Muscle of leg (tissue), 9 donors: ENCODE results near the gene CBLL2. TPM values are rescaled to one million over a fixed set of nuclear protein-coding genes. Genes with fewer than 3 reads are reported as not detected.

ENCODE experiments used
- polyA plus RNA-seq, 8 donors: library from polyadenylated mRNA; unstranded; fragments of 120-200 nt; gene quantifications; one replicate each; pipeline versions ENCODE4 v1.2.1 to v1.2.3, GENCODE V29; 2013; ENCODE audit warnings: inconsistent platforms in 1 of 8, low replicate concordance in 1 of 8; ENCODE audit not compliant: insufficient read length in 8 of 8, insufficient read depth in 1 of 8
- total RNA-seq: library from RNA; stranded (reverse); fragments of 120-200 nt; gene quantifications from one replicate; pipeline ENCODE4 v1.2.4, GENCODE V29; 2013

CBLL2 gene
- total and polyA plus RNA-seq, 9 donors: 0.16 TPM; not detected in 8

Other genes starting within 250 kb of the CBLL2 start
- 4.9 TPM for gene PHEX, start 240.6 kb upstream of the CBLL2 start, total RNA-seq
- gene PHEX, start 240.6 kb upstream of the CBLL2 start, polyA plus RNA-seq: 1 to 10 TPM; 1.9 to 5.3 (median 3.9) TPM